Vagina (tissue), 2 donors: ENCODE data around the gene HNRNPA2B1.

Source experiments
- POLR2A ChIP-seq, 2 donors: fragments of 450-650 bp; IDR thresholded peaks; one replicate each; pipeline ENCODE4 v1.6.1; 2017; ENCODE audit warnings: antibody characterized with exemption in 2 of 2, mild to moderate bottlenecking in 2 of 2, moderate library complexity in 2 of 2
- TF ChIP-seq, protein P1 (sequence below), 3 experiments: fragments of 450-650 bp in 2 of 3; fragments of 200-600 bp in 1 of 3; sonication (generic) in 1 of 3; IDR thresholded peaks; one replicate each; pipeline ENCODE4 v1.5.1; 2017 to 2019; ENCODE audit warnings: antibody characterized with exemption in 3 of 3, mild to moderate bottlenecking in 2 of 3, moderate library complexity in 2 of 3

DNA sequence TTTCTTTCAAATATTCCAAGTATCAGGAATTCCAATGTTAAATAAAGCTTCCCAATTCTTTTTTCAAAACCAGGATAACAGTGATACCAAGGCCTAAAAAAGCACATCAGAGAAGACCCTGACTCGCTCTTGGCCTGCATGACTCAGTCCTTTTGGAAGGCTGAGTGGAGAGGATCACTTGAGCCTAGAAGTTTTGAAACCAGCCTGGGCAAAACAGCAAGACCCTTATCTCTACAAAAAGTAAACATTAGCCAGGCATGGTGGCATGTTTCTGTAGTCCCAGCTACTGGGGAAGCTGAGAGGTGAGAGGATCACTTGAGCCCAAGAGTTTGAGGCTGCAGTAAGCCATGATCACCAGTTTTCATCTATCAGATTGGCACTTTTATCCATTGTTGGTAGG is 29.9 kb downstream of the HNRNPA2B1 start:
- TF ChIP-seq, protein P1, sequence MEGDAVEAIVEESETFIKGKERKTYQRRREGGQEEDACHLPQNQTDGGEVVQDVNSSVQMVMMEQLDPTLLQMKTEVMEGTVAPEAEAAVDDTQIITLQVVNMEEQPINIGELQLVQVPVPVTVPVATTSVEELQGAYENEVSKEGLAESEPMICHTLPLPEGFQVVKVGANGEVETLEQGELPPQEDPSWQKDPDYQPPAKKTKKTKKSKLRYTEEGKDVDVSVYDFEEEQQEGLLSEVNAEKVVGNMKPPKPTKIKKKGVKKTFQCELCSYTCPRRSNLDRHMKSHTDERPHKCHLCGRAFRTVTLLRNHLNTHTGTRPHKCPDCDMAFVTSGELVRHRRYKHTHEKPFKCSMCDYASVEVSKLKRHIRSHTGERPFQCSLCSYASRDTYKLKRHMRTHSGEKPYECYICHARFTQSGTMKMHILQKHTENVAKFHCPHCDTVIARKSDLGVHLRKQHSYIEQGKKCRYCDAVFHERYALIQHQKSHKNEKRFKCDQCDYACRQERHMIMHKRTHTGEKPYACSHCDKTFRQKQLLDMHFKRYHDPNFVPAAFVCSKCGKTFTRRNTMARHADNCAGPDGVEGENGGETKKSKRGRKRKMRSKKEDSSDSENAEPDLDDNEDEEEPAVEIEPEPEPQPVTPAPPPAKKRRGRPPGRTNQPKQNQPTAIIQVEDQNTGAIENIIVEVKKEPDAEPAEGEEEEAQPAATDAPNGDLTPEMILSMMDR (IDR thresholded peaks at IDR 0.05): no peak
- no peak for TF ChIP-seq POLR2A (IDR thresholded peaks at IDR 0.05)
